Endothelial cell of umbilical vein (primary cell): ENCODE measurements around the gene EXOC6B. TPM values are rescaled to one million over a fixed set of nuclear protein-coding genes. Genes with fewer than 3 reads are reported as not detected.

Experiments used
- BruUV-seq: library from RNA; stranded (reverse); fragments of 400-500 nt; replicated peaks from 2 replicates; lab custom pipeline; 2021; lab: Mats Ljungman, UMichigan
- CTCF ChIA-PET: fragments of 300-600, 350-600 bp; sonication (Branson Sonifier 250); formaldehyde crosslinking; loops from one replicate; lab custom pipeline; 2021; ENCODE audit warnings: antibody characterized with exemption, inconsistent platforms; lab: Charles Lee
- POLR2A ChIA-PET: fragments of 300-600, 350-600 bp; sonication (Branson Sonifier 250); formaldehyde crosslinking; loops from one replicate; lab custom pipeline; 2021; ENCODE audit warnings: antibody characterized with exemption, inconsistent platforms; lab: Charles Lee
- DNase-seq: peaks from one replicate; pipeline ENCODE4 v3.0.0-alpha.2; 2011; ENCODE audit warnings: low read depth, low spot score
- FAIRE-seq: peaks from 2 replicates; lab custom pipeline; 2011; peaks lifted over from hg19 to GRCh38; lab: Jason Lieb, UNC
- H2AFZ ChIP-seq: 2 replicates; pipeline ENCODE4 v1.6.0; 2012; ENCODE audit warnings: low read depth, low read length, control low read depth, inconsistent platforms
- H3K27ac ChIP-seq: 2 replicates; pipeline ENCODE4 v1.5.1; 2011; ENCODE audit warnings: low read depth, mild to moderate bottlenecking, control low read depth, low read length, moderate library complexity; ENCODE audit not compliant: insufficient read depth
- H3K27me3 ChIP-seq, 2 experiments: 2 replicates each; pipeline versions ENCODE4 v1.6.0 to v1.6.1; 2011; ENCODE audit warnings: low read length in 2 of 2, mixed read lengths in 1 of 2; ENCODE audit not compliant: control insufficient read depth in 2 of 2, insufficient read depth in 2 of 2
- H3K36me3 ChIP-seq, 2 experiments: 2 replicates in 1 of 2; 3 replicates in 1 of 2; pipeline ENCODE4 v1.5.1; 2011; ENCODE audit warnings: low read length in 2 of 2, mild to moderate bottlenecking in 1 of 2, moderate library complexity in 1 of 2; ENCODE audit not compliant: control insufficient read depth in 2 of 2, insufficient read depth in 2 of 2; ENCODE audit errors: extremely low read depth in 1 of 2
- H3K4me1 ChIP-seq: 3 replicates; pipeline ENCODE4 v1.5.1; 2011; ENCODE audit warnings: mild to moderate bottlenecking, low read length; ENCODE audit not compliant: control insufficient read depth, insufficient read depth; ENCODE audit errors: extremely low read depth
- H3K4me2 ChIP-seq: 2 replicates; pipeline ENCODE4 v1.6.1; 2011; ENCODE audit warnings: low read length, control low read depth, mixed read lengths; ENCODE audit not compliant: insufficient read depth
- H3K4me3 ChIP-seq, 3 experiments: fragments of 200-600 bp in 1 of 3; sonication (generic), shearing (Covaris generic) in 1 of 3; replicated peaks in 1 of 3; 2 replicates each; pipeline ENCODE4 v1.5.1; 2011 to 2016; ENCODE audit warnings: control low read depth in 3 of 3, low read length in 3 of 3, mild to moderate bottlenecking in 2 of 3, inconsistent platforms in 1 of 3, low read depth in 1 of 3, moderate library complexity in 1 of 3; ENCODE audit not compliant: insufficient read depth in 1 of 3
- H3K79me2 ChIP-seq: 2 replicates; pipeline ENCODE4 v1.6.0; 2012; ENCODE audit warnings: low read length, inconsistent platforms; ENCODE audit not compliant: control insufficient read depth, insufficient read depth
- H3K9ac ChIP-seq: replicated peaks from 2 replicates; pipeline ENCODE3; 2011; ENCODE audit warnings: low read length, control low read depth; ENCODE audit not compliant: insufficient read depth; ENCODE audit errors: extremely low read depth
- H3K9me1 ChIP-seq: replicated peaks from 3 replicates; pipeline ENCODE4 v1.6.0; 2011; ENCODE audit warnings: mild to moderate bottlenecking, low read length; ENCODE audit not compliant: control insufficient read depth, insufficient read depth; ENCODE audit errors: extremely low read depth
- H3K9me3 ChIP-seq: replicated peaks from 2 replicates; pipeline ENCODE4 v1.5.1; 2012; ENCODE audit warnings: low read length, inconsistent platforms; ENCODE audit not compliant: control insufficient read depth, insufficient read depth
- H4K20me1 ChIP-seq: replicated peaks from 2 replicates; pipeline ENCODE3; 2011; ENCODE audit warnings: mild to moderate bottlenecking, low read length; ENCODE audit not compliant: control insufficient read depth, insufficient read depth; ENCODE audit errors: extremely low read depth
- EZH2 ChIP-seq: IDR thresholded peaks from 2 replicates; pipeline ENCODE4 v1.6.1; 2012; ENCODE audit warnings: borderline replicate concordance, low read depth, mild to moderate bottlenecking, moderate library complexity, low read length, inconsistent platforms; ENCODE audit not compliant: severe bottlenecking
- FOS ChIP-seq: IDR thresholded peaks from 2 replicates; pipeline ENCODE4 v1.6.1; 2011; ENCODE audit warnings: mild to moderate bottlenecking, low read length, moderate library complexity, borderline replicate concordance; ENCODE audit not compliant: insufficient read depth
- GATA2 ChIP-seq: IDR thresholded peaks from 2 replicates; pipeline ENCODE4 v1.7.0; 2011; ENCODE audit warnings: low read depth, mild to moderate bottlenecking, moderate library complexity, mixed read lengths, low read length; ENCODE audit not compliant: insufficient read length, insufficient read depth
- JUN ChIP-seq: IDR thresholded peaks from 2 replicates; pipeline ENCODE4 v1.6.1; 2011; ENCODE audit warnings: borderline replicate concordance, low read depth; ENCODE audit not compliant: insufficient read length, insufficient read depth
- MYC ChIP-seq: IDR thresholded peaks from one replicate; pipeline ENCODE4 v1.6.1; 2011; ENCODE audit warnings: mild to moderate bottlenecking, low read depth, low read length
- POLR2A ChIP-seq: IDR thresholded peaks from 2 replicates; pipeline ENCODE4 v1.6.1; 2012; ENCODE audit warnings: low read depth, mild to moderate bottlenecking, control low read depth, low read length
- POLR2AphosphoS5 ChIP-seq: IDR thresholded peaks from 2 replicates; pipeline ENCODE4 v1.6.1; 2012; ENCODE audit warnings: low read depth, mild to moderate bottlenecking, control low read depth, low read length, moderate library complexity; ENCODE audit not compliant: insufficient read depth
- dilution Hi-C: fragments of 300-500 bp; cut with MboI; formaldehyde crosslinking; loops from one replicate; pipeline ENCODE4 v1.15.0; 2019; ENCODE audit warnings: low sequenced_read_pairs; ENCODE audit not compliant: extremely low pct_ligation_motif_present
- intact Hi-C: fragments of 100-400 bp; cut with micrococcal nuclease; formaldehyde crosslinking; loops from one replicate; pipeline ENCODE4 v1.10.0; 2022
- polyA plus RNA-seq, 4 experiments: library from polyadenylated mRNA; depleted of rRNA in 3 of 4; stranded (reverse) in 3 of 4; unstranded in 1 of 4; fragments of >200 nt; gene quantifications; 2 replicates each; pipeline versions ENCODE4 v1.2.1 to v1.2.3, GENCODE V29; 2011 to 2012; ENCODE audit warnings: missing spikeins in 1 of 4
- total RNA-seq: library from RNA; stranded (reverse); gene quantifications from 2 replicates; pipeline ENCODE4 v1.2.3, GENCODE V29; 2021
- TF ChIP-seq, protein P1 (sequence below), 2 donors: IDR thresholded peaks; 1 replicate in 1 of 2; 2 replicates in 1 of 2; pipeline ENCODE4 v1.5.1; 2011; ENCODE audit warnings: low read length in 2 of 2, mild to moderate bottlenecking in 2 of 2, moderate library complexity in 2 of 2, control low read depth in 1 of 2, inconsistent platforms in 1 of 2, low read depth in 1 of 2; ENCODE audit not compliant: insufficient read depth in 1 of 2; ENCODE audit errors: extremely low read depth in 1 of 2
- TF ChIP-seq, protein P2 (sequence below): IDR thresholded peaks from 2 replicates; pipeline ENCODE4 v1.6.1; 2011; ENCODE audit not compliant: insufficient read depth, insufficient read length

Gene EXOC6B
- total and polyA plus RNA-seq, 2 donors (not counting 3 experiments of a cell fraction or from before 2014, with no cell fraction given) = 10.8 to 34.8 TPM

DNA sequence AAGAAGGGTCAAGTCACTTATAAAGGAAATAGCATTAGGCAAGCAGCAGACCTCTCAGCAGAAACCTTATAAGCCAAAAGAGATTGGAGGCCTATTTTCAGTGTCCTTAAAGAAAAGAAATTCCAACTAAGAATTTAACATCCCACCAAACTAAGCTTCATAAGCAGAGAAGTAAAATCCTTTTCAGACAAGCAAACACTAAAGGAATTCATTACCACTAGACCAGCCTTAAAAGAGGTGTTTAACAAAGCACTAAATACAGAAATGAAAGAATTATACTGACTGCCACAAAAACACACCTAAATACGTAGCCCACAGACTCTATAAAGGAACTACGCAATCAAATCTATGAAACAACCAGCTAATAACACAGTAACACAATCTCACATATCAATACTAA lies 160.4 kb downstream of the EXOC6B start:
- Histone ChIP-seq H3K4me3 (no peak overlapping the region), H3K9ac (no peak overlapping the region), H3K9me1 (no peaks in the 10 kb centered on the region), H3K27ac (no peak overlapping the region), H4K20me1 (no peaks in the 10 kb centered on the region), H3K4me1 (no peaks in the 10 kb centered on the region), H3K36me3 (no peaks in the 10 kb centered on the region), H3K27me3 (no peaks in the 10 kb centered on the region), H3K4me2 (no peak overlapping the region), H3K79me2 (no peaks in the 10 kb centered on the region), H3K9me3 (no peaks in the 10 kb centered on the region), H2AFZ (no peak overlapping the region)
- ChIA-PET POLR2A (no interaction called here), CTCF (no interaction called here)
- intact Hi-C loops = no loop called here
- no peak for DNase-seq
- dilution Hi-C loops = no loop called here
- TF ChIP-seq POLR2A = no peak
- TF ChIP-seq GATA2 = no peak
- TF ChIP-seq, protein P1, sequence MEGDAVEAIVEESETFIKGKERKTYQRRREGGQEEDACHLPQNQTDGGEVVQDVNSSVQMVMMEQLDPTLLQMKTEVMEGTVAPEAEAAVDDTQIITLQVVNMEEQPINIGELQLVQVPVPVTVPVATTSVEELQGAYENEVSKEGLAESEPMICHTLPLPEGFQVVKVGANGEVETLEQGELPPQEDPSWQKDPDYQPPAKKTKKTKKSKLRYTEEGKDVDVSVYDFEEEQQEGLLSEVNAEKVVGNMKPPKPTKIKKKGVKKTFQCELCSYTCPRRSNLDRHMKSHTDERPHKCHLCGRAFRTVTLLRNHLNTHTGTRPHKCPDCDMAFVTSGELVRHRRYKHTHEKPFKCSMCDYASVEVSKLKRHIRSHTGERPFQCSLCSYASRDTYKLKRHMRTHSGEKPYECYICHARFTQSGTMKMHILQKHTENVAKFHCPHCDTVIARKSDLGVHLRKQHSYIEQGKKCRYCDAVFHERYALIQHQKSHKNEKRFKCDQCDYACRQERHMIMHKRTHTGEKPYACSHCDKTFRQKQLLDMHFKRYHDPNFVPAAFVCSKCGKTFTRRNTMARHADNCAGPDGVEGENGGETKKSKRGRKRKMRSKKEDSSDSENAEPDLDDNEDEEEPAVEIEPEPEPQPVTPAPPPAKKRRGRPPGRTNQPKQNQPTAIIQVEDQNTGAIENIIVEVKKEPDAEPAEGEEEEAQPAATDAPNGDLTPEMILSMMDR (IDR thresholded peaks at IDR 0.05; ENCODE audit: extremely low read depth in 1 of 2, insufficient read depth in 1 of 2, low read depth in 1 of 2, low read length in 2 of 2) = no peak
- TF ChIP-seq FOS = no peak
- no TSS peak for BruUV-seq
- no peak for FAIRE-seq

DNA sequence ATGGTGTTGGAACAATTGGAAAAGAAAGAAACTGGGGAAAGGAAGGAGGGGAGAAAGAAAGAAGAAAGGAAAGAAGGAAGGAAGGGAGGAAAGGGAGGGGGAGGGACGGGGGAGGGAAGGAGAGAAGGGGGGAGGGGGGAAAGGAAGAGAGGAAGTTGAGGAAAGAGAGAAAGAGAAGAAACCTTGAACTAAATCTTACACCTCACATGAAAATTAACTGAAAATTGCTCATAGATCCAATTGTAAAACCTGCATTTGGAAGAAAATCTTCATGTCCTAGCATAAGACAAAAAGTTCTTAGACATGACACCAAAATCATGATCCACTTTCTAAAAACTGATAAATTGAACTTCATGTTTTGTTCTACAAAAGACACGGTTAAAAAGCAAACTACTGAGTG lies 163.8 kb downstream of the EXOC6B start:
- Histone ChIP-seq H3K9me1 (no peaks in the 10 kb centered on the region), H4K20me1 (no peaks in the 10 kb centered on the region), H3K36me3 (no peaks in the 10 kb centered on the region), H3K4me3 (no peak overlapping the region), H3K9ac (no peak overlapping the region), H3K27me3 (no peaks in the 10 kb centered on the region), H3K4me1 (no peaks in the 10 kb centered on the region), H3K4me2 (no peak overlapping the region), H3K27ac (no peak overlapping the region), H3K79me2 (no peaks in the 10 kb centered on the region), H3K9me3 (no peaks in the 10 kb centered on the region), H2AFZ (no peak overlapping the region)
- dilution Hi-C loops = no loop called here
- CTCF ChIA-PET = no interaction called here
- TF ChIP-seq POLR2AphosphoS5 = no peak
- TF ChIP-seq FOS = no peak
- TF ChIP-seq MYC = no peak
- no peak for TF ChIP-seq POLR2A
- TF ChIP-seq EZH2 = no peak
- no peak for TF ChIP-seq JUN
- TF ChIP-seq, protein P1 (IDR thresholded peaks at IDR 0.05; ENCODE audit: extremely low read depth in 1 of 2, insufficient read depth in 1 of 2, low read depth in 1 of 2, low read length in 2 of 2) = no peak
- TF ChIP-seq, protein P2, sequence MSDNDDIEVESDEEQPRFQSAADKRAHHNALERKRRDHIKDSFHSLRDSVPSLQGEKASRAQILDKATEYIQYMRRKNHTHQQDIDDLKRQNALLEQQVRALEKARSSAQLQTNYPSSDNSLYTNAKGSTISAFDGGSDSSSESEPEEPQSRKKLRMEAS = no peak
- no peak for TF ChIP-seq GATA2
- FAIRE-seq = no peak
- POLR2A ChIA-PET = no interaction called here
- DNase-seq = no peak
- no TSS peak for BruUV-seq
- intact Hi-C loops = no loop called here
